ENCODE results near the gene RAB31. TPM values are rescaled to one million over a fixed set of nuclear protein-coding genes. Genes with fewer than 3 reads are reported as not detected.

RAB31 gene
- total RNA-seq, 4 donors from 2014 or later: 108 to 181 (median 136) TPM

Small RNA genes within 50 kb of the gene (small RNA-seq; reads per million reads assigned to genes)
- gene RN7SL862P (0 reads per million in 4 donors), gene RNA5SP449 (0 reads per million in 4 donors)

Other genes with a start within 250 kb of the RAB31 start
- 100 to 1,000 TPM in 3 of 4 donors, 10 to 100 TPM in 1; 92.9 to 157 (median 131) TPM for gene RALBP1, start 232.8 kb upstream of the RAB31 start, total RNA-seq
- 100 to 1,000 TPM in 3 of 4 donors, 10 to 100 TPM in 1; 91.1 to 174 (median 117) TPM for gene PPP4R1, start 93.7 kb upstream of the RAB31 start, total RNA-seq
- gene TXNDC2, start 177.7 kb downstream of the RAB31 start, total RNA-seq: under 1 TPM in 2 of 4 donors, not detected in 2; 0.62 to 0.96 TPM
- 100 to 1,000 TPM; 276 to 386 (median 317) TPM for gene VAPA, start 205.7 kb downstream of the RAB31 start, total RNA-seq